A549 (cell line): ENCODE data around the gene CBLC. TPM values are rescaled to one million over a fixed set of nuclear protein-coding genes. Genes with fewer than 3 reads are reported as not detected.

Experiments used
- ATAC-seq, 2 experiments: fragments of 200-7000 bp in 1 of 2; fragments of >200 bp in 1 of 2; cut with Nextera tagmentation in 1 of 2; cut with Tn5 transposase in 1 of 2; 3 replicates each; pipeline versions ENCODE4 v1.8.0 to v1.9.1; 2018 to 2020; ENCODE audit warnings: mild to moderate bottlenecking in 1 of 2, moderate library complexity in 1 of 2
- CTCF ChIA-PET: fragments of 300-600 bp; sonication (Branson Sonifier 250); formaldehyde crosslinking; extraction: SDS; loops from one replicate; lab custom pipeline; 2021; ENCODE audit warnings: antibody characterized with exemption, inconsistent platforms; lab: Yijun Ruan, JAX
- POLR2A ChIA-PET: fragments of 350-600 bp; formaldehyde crosslinking; extraction: SDS; loops from one replicate; lab custom pipeline; 2021; ENCODE audit warnings: antibody characterized with exemption, inconsistent platforms; lab: Yijun Ruan, JAX
- DNase-seq, 2 experiments: peaks; one replicate each; pipeline versions ENCODE4 v3.0.0 to v3.0.0-alpha.2; 2011 to 2016; ENCODE audit warnings: low read depth in 1 of 2, low spot score in 1 of 2
- FAIRE-seq: peaks from 2 replicates; lab custom pipeline; 2011; peaks lifted over from hg19 to GRCh38; lab: Jason Lieb, UNC
- H3K27ac ChIP-seq, 2 experiments: fragments of >200 bp; sonication (Bioruptor Twin); formaldehyde crosslinking; 3 replicates each; pipeline ENCODE4 v1.5.1; 2016 to 2017
- H3K4me1 ChIP-seq: fragments of >200 bp; sonication (Bioruptor Twin); formaldehyde crosslinking; 3 replicates; pipeline ENCODE4 v1.6.1; 2016
- H3K4me2 ChIP-seq: fragments of >200 bp; sonication (Bioruptor Twin); formaldehyde crosslinking; 3 replicates; pipeline ENCODE4 v1.6.1; 2016
- H3K4me3 ChIP-seq: fragments of >200 bp; sonication (Bioruptor Twin); formaldehyde crosslinking; 3 replicates; pipeline ENCODE4 v1.5.1; 2016
- H3K9me3 ChIP-seq: fragments of >200 bp; sonication (Bioruptor Twin); formaldehyde crosslinking; 3 replicates; pipeline ENCODE4 v1.6.1; 2016
- CBX2 ChIP-seq: fragments of 200-600 bp; sonication (generic); IDR thresholded peaks from 2 replicates; pipeline ENCODE4 v1.6.1; 2016; ENCODE audit warnings: low read depth, mild to moderate bottlenecking, borderline replicate concordance
- CBX8 ChIP-seq: fragments of 200-600 bp; sonication (generic); IDR thresholded peaks from 2 replicates; pipeline ENCODE4 v1.6.1; 2016
- CEBPB ChIP-seq, 2 experiments: fragments of >200 bp in 1 of 2; sonication (Bioruptor Twin) in 1 of 2; formaldehyde crosslinking in 1 of 2; IDR thresholded peaks; 2 replicates each; pipeline ENCODE4 v1.6.1; 2012 to 2016
- EHMT2 ChIP-seq: fragments of 200-600 bp; sonication (generic); IDR thresholded peaks from 2 replicates; pipeline ENCODE4 v1.6.1; 2016; ENCODE audit warnings: antibody characterized with exemption, low read depth, mild to moderate bottlenecking, moderate library complexity
- ESRRA ChIP-seq: fragments of 150-350 bp; IDR thresholded peaks from 2 replicates; pipeline ENCODE4 v1.6.1; 2014; ENCODE audit warnings: mild to moderate bottlenecking, low read length, borderline replicate concordance
- FOXS1 ChIP-seq: fragments of 250-450 bp; sonication (Bioruptor Pico); IDR thresholded peaks from 2 replicates; pipeline ENCODE4 v1.5.0; 2020; ENCODE audit warnings: mild to moderate bottlenecking, moderate library complexity
- GATA3 ChIP-seq: IDR thresholded peaks from 2 replicates; pipeline ENCODE4 v1.6.1; 2012; ENCODE audit warnings: borderline replicate concordance
- HDAC2 ChIP-seq: fragments of 200-600 bp; sonication (generic); IDR thresholded peaks from 2 replicates; pipeline ENCODE4 v1.6.1; 2016
- HEYL ChIP-seq: fragments of 250-450 bp; sonication (Bioruptor Pico); IDR thresholded peaks from 2 replicates; pipeline ENCODE4 v1.8.0; 2021; ENCODE audit warnings: mild to moderate bottlenecking, moderate library complexity
- HOXB5 ChIP-seq: fragments of 250-450 bp; sonication (Bioruptor Pico); IDR thresholded peaks from 2 replicates; pipeline ENCODE4 v1.5.0; 2020; ENCODE audit warnings: mild to moderate bottlenecking, moderate library complexity
- KDM5A ChIP-seq: fragments of 200-600 bp; sonication (generic); IDR thresholded peaks from 2 replicates; pipeline ENCODE4 v1.6.1; 2016; ENCODE audit warnings: antibody characterized with exemption, mild to moderate bottlenecking
- MYC ChIP-seq: IDR thresholded peaks from 2 replicates; pipeline ENCODE4 v1.6.1; 2012; ENCODE audit warnings: mild to moderate bottlenecking, inconsistent platforms, low read length, improper control_type of control experiment, borderline replicate concordance
- POLR2AphosphoS2 ChIP-seq: conservative IDR thresholded peaks from 2 replicates; pipeline ENCODE4 v1.6.1; 2012; ENCODE audit warnings: low read length, improper control_type of control experiment, inconsistent platforms
- RCOR1 ChIP-seq: fragments of 150-350 bp; IDR thresholded peaks from 2 replicates; pipeline ENCODE4 v1.6.1; 2014; ENCODE audit warnings: antibody characterized with exemption, low read length, low read depth
- SREBF2 ChIP-seq: fragments of 450-650 bp; IDR thresholded peaks from 2 replicates; pipeline ENCODE4 v1.6.1; 2014; ENCODE audit warnings: mild to moderate bottlenecking, moderate library complexity
- TP53 ChIP-seq: fragments of 250-450 bp; sonication (Bioruptor Pico); IDR thresholded peaks from 2 replicates; pipeline ENCODE4 v1.5.0; 2021; ENCODE audit warnings: mild to moderate bottlenecking, moderate library complexity
- ZNF302 ChIP-seq: fragments of 250-450 bp; sonication (Bioruptor Pico); IDR thresholded peaks from 2 replicates; pipeline ENCODE4 v1.9.0; 2021; ENCODE audit warnings: inconsistent platforms, mild to moderate bottlenecking, moderate library complexity
- WGBS: methylation state at CpG from one replicate; pipeline ENCODE4 v1.1.6; 2017; ENCODE audit errors: missing lambda C conversion rate; 5-methylcytosine and 5-hydroxymethylcytosine counted together
- polyA plus RNA-seq, 4 experiments: library from polyadenylated mRNA; depleted of rRNA in 3 of 4; stranded (reverse); fragments of >200 nt; fragmentation: RNase III in 1 of 4; extraction: RNeasy Plus Mini Kit Qiagen cat#74134 plus additional on column Dnase treatment in 1 of 4; gene quantifications; 2 replicates in 3 of 4; 3 replicates in 1 of 4; pipeline ENCODE4 v1.2.3, GENCODE V29; 2011 to 2017
- TF ChIP-seq, protein P1 (sequence below): fragments of 450-650 bp; IDR thresholded peaks from 2 replicates; pipeline ENCODE4 v1.6.1; 2014; ENCODE audit warnings: antibody characterized with exemption
- TF ChIP-seq, protein P2 (sequence below): fragments of >200 bp; sonication (Bioruptor Twin); formaldehyde crosslinking; IDR thresholded peaks from 3 replicates; pipeline ENCODE4 v1.5.1; 2016
- TF ChIP-seq, protein P3 (sequence below): IDR thresholded peaks from 2 replicates; pipeline ENCODE4 v1.6.1; 2012; ENCODE audit warnings: low read depth, borderline replicate concordance
- TF ChIP-seq, protein P4 (sequence below): IDR thresholded peaks from 2 replicates; pipeline ENCODE4 v1.6.1; 2012
- TF ChIP-seq, protein P5 (sequence below): fragments of 250-450 bp; sonication (Bioruptor Pico); IDR thresholded peaks from 2 replicates; pipeline ENCODE4 v1.5.0; 2020; ENCODE audit warnings: low read depth, mild to moderate bottlenecking, moderate library complexity
- TF ChIP-seq, protein P6 (sequence below): fragments of >200 bp; sonication (Bioruptor Twin); formaldehyde crosslinking; IDR thresholded peaks from 3 replicates; pipeline ENCODE4 v1.6.1; 2016

The CBLC gene
- polyA plus RNA-seq, 2 of the 4 experiments (the other 2 are of a cell fraction): not detected

DNA sequence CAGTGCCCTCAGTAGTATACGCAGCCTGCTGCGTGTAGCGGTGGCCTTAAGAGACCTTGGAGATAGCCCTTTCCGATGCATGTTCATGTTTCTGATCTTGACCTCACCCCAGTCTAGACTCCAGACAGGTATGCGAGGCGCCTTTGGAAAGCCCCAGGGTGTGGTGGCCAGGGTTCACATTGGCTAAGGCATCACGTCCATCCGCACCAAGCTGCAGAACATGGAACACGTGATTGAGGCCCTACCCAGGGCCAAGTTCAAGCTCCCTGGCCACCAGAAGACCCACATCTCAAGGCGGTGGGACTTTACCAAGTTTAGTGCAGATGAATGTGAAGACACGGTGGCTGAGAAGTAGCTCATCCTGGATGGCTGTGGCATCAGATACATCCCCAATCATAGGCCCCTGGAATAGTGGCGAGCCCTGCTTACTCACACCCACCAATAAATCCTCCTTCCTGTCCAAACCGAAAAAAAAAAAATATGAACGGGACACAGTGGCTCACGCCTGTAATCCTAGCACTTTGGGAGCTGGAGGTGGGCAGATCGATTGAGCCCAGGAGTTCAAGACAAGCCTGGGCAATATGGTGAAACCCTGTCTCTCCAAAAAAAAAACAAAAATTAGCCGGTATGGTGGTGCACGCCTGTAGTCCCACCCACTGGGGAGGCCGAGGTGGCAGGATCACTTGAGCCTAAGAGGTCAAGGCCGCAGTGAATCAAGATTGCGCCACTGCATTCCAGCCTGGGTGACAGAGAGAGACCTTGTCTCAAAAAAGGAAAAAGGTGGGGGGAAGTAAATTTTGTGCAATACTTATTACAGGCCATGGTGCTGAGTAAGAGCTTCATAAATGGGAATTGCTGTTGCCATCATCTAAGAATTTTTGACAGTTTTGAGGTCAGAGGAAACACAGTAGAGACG lies 12.4 kb upstream of the CBLC start (continued):
- TF ChIP-seq GATA3 (peak; percentile 30; the same call in 1 of the 2 replicates), ESRRA (0 out of 2 replicates have a peak, but pooled peaks have one; percentile 2), HOXB5 (no peak), ZNF302 (CRISPR knock-in tag) (no peak), POLR2AphosphoS2 (no peak), HEYL (CRISPR knock-in tag) (no peak), TP53 (CRISPR knock-in tag) (0 out of 2 replicates have a peak, but pooled peaks have one; percentile 24), CEBPB (IDR thresholded peaks at IDR 0.05) (peak; percentile 56 to 94; a peak in 3 of 4 replicates), KDM5A (no peak), HDAC2 (no peak), SREBF2 (no peak), RCOR1 (no peak), CBX2 (no peak)
- TF ChIP-seq, protein P1, sequence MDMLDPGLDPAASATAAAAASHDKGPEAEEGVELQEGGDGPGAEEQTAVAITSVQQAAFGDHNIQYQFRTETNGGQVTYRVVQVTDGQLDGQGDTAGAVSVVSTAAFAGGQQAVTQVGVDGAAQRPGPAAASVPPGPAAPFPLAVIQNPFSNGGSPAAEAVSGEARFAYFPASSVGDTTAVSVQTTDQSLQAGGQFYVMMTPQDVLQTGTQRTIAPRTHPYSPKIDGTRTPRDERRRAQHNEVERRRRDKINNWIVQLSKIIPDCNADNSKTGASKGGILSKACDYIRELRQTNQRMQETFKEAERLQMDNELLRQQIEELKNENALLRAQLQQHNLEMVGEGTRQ: peak; percentile 65
- TF ChIP-seq, protein P2, sequence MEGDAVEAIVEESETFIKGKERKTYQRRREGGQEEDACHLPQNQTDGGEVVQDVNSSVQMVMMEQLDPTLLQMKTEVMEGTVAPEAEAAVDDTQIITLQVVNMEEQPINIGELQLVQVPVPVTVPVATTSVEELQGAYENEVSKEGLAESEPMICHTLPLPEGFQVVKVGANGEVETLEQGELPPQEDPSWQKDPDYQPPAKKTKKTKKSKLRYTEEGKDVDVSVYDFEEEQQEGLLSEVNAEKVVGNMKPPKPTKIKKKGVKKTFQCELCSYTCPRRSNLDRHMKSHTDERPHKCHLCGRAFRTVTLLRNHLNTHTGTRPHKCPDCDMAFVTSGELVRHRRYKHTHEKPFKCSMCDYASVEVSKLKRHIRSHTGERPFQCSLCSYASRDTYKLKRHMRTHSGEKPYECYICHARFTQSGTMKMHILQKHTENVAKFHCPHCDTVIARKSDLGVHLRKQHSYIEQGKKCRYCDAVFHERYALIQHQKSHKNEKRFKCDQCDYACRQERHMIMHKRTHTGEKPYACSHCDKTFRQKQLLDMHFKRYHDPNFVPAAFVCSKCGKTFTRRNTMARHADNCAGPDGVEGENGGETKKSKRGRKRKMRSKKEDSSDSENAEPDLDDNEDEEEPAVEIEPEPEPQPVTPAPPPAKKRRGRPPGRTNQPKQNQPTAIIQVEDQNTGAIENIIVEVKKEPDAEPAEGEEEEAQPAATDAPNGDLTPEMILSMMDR: no peak
- TF ChIP-seq, protein P3, sequence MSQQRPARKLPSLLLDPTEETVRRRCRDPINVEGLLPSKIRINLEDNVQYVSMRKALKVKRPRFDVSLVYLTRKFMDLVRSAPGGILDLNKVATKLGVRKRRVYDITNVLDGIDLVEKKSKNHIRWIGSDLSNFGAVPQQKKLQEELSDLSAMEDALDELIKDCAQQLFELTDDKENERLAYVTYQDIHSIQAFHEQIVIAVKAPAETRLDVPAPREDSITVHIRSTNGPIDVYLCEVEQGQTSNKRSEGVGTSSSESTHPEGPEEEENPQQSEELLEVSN: peak; percentile 36; the same call in 1 of the 2 replicates
- TF ChIP-seq, protein P4, sequence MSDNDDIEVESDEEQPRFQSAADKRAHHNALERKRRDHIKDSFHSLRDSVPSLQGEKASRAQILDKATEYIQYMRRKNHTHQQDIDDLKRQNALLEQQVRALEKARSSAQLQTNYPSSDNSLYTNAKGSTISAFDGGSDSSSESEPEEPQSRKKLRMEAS: peak; percentile 51
- TF ChIP-seq, protein P5, sequence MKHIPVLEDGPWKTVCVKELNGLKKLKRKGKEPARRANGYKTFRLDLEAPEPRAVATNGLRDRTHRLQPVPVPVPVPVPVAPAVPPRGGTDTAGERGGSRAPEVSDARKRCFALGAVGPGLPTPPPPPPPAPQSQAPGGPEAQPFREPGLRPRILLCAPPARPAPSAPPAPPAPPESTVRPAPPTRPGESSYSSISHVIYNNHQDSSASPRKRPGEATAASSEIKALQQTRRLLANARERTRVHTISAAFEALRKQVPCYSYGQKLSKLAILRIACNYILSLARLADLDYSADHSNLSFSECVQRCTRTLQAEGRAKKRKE (CRISPR knock-in tag): no peak

DNA sequence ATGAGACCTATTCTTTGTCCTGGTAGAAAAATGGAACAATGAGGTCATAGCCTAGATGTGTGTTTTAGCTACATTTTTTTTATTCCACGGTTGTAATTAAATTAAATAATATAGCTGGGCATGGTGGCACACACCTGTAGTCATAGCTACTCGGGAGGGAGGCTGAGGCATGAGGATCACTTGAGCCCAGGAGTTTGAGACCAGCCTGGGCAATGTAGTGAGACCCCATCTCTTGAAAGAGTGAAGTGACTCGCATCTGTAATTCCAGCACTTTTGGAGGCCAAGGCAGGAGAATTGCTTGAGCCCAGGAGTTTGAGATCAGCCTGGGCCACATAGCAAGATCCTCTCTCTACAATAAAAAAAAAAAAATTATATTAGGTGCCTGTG lies 11.7 kb upstream of the CBLC start:
- ATAC-seq (no peak), DNase-seq (no peak), FAIRE-seq (no peak)
- H3K4me1 ChIP-seq: peaks cover 44% of the 10 kb centered on the region
- TF ChIP-seq POLR2AphosphoS2: no peak
- TF ChIP-seq FOXS1 (CRISPR knock-in tag): no peak
- TF ChIP-seq ZNF302 (CRISPR knock-in tag): no peak
- TF ChIP-seq, protein P6, sequence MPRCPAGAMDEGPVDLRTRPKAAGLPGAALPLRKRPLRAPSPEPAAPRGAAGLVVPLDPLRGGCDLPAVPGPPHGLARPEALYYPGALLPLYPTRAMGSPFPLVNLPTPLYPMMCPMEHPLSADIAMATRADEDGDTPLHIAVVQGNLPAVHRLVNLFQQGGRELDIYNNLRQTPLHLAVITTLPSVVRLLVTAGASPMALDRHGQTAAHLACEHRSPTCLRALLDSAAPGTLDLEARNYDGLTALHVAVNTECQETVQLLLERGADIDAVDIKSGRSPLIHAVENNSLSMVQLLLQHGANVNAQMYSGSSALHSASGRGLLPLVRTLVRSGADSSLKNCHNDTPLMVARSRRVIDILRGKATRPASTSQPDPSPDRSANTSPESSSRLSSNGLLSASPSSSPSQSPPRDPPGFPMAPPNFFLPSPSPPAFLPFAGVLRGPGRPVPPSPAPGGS: no peak
- TF ChIP-seq, protein P2: no peak
- no peak for TF ChIP-seq CBX2
- TF ChIP-seq, protein P3: no peak
- no peak for TF ChIP-seq CBX8
- TF ChIP-seq MYC: no peak
- no peak for TF ChIP-seq EHMT2
- no peak for TF ChIP-seq CEBPB (IDR thresholded peaks at IDR 0.05)
- 0 out of 3 replicates have a peak overlapping the region, but pooled peaks have one; percentile 2 for H3K4me2 ChIP-seq
- peak overlapping the region; percentile 31 to 88; a peak in 5 of 6 replicates for H3K27ac ChIP-seq
- ChIA-PET POLR2A (interaction anchor here (1.1 to 2.3 kb wide), 4 partner anchors 20 to 41 kb away, joined by 4 to 14 read pairs (median 6); no protein-coding TSS in a partner anchor), CTCF (interaction anchor here (0.9 to 48.5 kb wide), 9 partner anchors 12 to 189 kb away, joined by 4 to 1899 read pairs (median 16); partner anchors contain the start of gene BCL3)
- no peaks in the 10 kb centered on the region for H3K9me3 ChIP-seq
- 74% methylated on average over 3 of the region's 3 CpGs for WGBS
- no peak overlapping the region for H3K4me3 ChIP-seq
